ENCODE measurements around the gene RNLS.

GRCh38 chr10:88366772-88367171 is 216.3 kb downstream of the RNLS start:
- no peak for TF ChIP-seq EZH2 (IDR thresholded peaks at IDR 0.05; ENCODE audit: borderline replicate concordance, low read depth, low read length, poor library complexity, severe bottlenecking)
- no peak for TF ChIP-seq CTCF (conservative IDR thresholded peaks at IDR 0.05; ENCODE audit: low read depth, low read length)

All from A673 (cell line).